GM12878 (cell line): ENCODE results near the gene FTO. TPM values are rescaled to one million over a fixed set of nuclear protein-coding genes. Genes with fewer than 3 reads are reported as not detected.
"Not testable (repeated sequence)": the region's sequence is repeated elsewhere in the genome, so short reads cannot be mapped to it uniquely, and the experiment has no call there.

ENCODE experiments used
- ATAC-seq: fragments of 200-7000 bp; cut with Tn5 transposase; 3 replicates; pipeline ENCODE4 v1.9.1; 2020; ENCODE audit warnings: mild to moderate bottlenecking, moderate library complexity
- BruUV-seq: library from RNA; stranded (reverse); fragments of 400-500 nt; replicated peaks from 2 replicates; lab custom pipeline; 2021; lab: Mats Ljungman, UMichigan
- CTCF ChIA-PET: fragments of 300-600 bp; sonication (Branson Sonifier 250); formaldehyde crosslinking; extraction: SDS; loops from one replicate; lab custom pipeline; 2021; ENCODE audit warnings: inconsistent platforms; lab: Yijun Ruan, JAX
- POLR2A ChIA-PET: fragments of 350-600 bp; formaldehyde crosslinking; extraction: SDS; loops from one replicate; lab custom pipeline; 2021; ENCODE audit warnings: inconsistent platforms; lab: Charles Lee
- RAD21 ChIA-PET: fragments of 300-600 bp; sonication (Branson Sonifier 250); formaldehyde crosslinking; loops from one replicate; lab custom pipeline; 2023; ENCODE audit warnings: antibody characterized with exemption; ENCODE audit not compliant: unreplicated experiment; lab: Charles Lee
- SMC1A ChIA-PET: fragments of 300-600 bp; sonication (Branson Sonifier 250); formaldehyde crosslinking; loops from one replicate; lab custom pipeline; 2023; ENCODE audit not compliant: unreplicated experiment, uncharacterized antibody; lab: Charles Lee
- DNase-seq: peaks from one replicate; pipeline ENCODE4 v3.0.0-alpha.2; 2011; ENCODE audit warnings: low read depth, low spot score
- FAIRE-seq: peaks from 3 replicates; lab custom pipeline; 2011; peaks lifted over from hg19 to GRCh38; lab: Jason Lieb, UNC
- H2AFZ ChIP-seq: 2 replicates; pipeline ENCODE4 v1.6.0; 2011; ENCODE audit warnings: low read depth, low read length, control low read depth; ENCODE audit not compliant: control insufficient read depth
- H3K27ac ChIP-seq: 2 replicates; pipeline ENCODE4 v1.5.1; 2011; ENCODE audit warnings: control low read depth; ENCODE audit not compliant: control insufficient read depth, insufficient read depth
- H3K27me3 ChIP-seq, 2 experiments: replicated peaks in 1 of 2; 2 replicates each; pipeline versions ENCODE4 v1.6.0 to v1.6.1; 2011; ENCODE audit warnings: low read length in 1 of 2; ENCODE audit not compliant: control insufficient read depth in 2 of 2, insufficient read depth in 2 of 2
- H3K36me3 ChIP-seq, 2 experiments: 2 replicates each; pipeline ENCODE4 v1.5.1; 2011; ENCODE audit warnings: low read length in 1 of 2; ENCODE audit not compliant: control insufficient read depth in 2 of 2, insufficient read depth in 2 of 2
- H3K4me1 ChIP-seq: 2 replicates; pipeline ENCODE4 v1.6.1; 2011; ENCODE audit warnings: mild to moderate bottlenecking, low read length, moderate library complexity, mixed read lengths; ENCODE audit not compliant: control insufficient read depth, insufficient read depth
- H3K4me2 ChIP-seq: 2 replicates; pipeline ENCODE4 v1.6.0; 2011; ENCODE audit warnings: control low read depth; ENCODE audit not compliant: control insufficient read depth, insufficient read depth
- H3K4me3 ChIP-seq: fragments of 200-600 bp; sonication (generic); 2 replicates; pipeline ENCODE4 v1.5.1; 2016
- H3K79me2 ChIP-seq: 2 replicates; pipeline ENCODE4 v1.6.0; 2011; ENCODE audit warnings: low read length; ENCODE audit not compliant: control insufficient read depth, insufficient read depth
- H3K9ac ChIP-seq: 2 replicates; pipeline ENCODE4 v1.8.0; 2011; ENCODE audit warnings: low read length, control low read depth, mixed read lengths; ENCODE audit not compliant: control insufficient read depth, insufficient read depth
- H3K9me3 ChIP-seq: replicated peaks from 3 replicates; pipeline ENCODE4 v1.5.1; 2011; ENCODE audit warnings: mild to moderate bottlenecking, low read length; ENCODE audit not compliant: control insufficient read depth, insufficient read depth
- H4K20me1 ChIP-seq: 2 replicates; pipeline ENCODE4 v1.6.0; 2011; ENCODE audit not compliant: control insufficient read depth, insufficient read depth
- ASH2L ChIP-seq: fragments of 300-600, 200-600 bp; sonication (generic); IDR thresholded peaks from 2 replicates; pipeline ENCODE4 v1.6.1; 2017; ENCODE audit warnings: low read depth, mild to moderate bottlenecking, borderline replicate concordance
- ATF7 ChIP-seq: fragments of 450-650 bp; IDR thresholded peaks from 2 replicates; pipeline ENCODE4 v1.6.1; 2016; ENCODE audit warnings: low read depth, mild to moderate bottlenecking
- FOXM1 ChIP-seq: IDR thresholded peaks from 2 replicates; pipeline ENCODE4 v1.6.1; 2012; ENCODE audit warnings: low read depth, mild to moderate bottlenecking, inconsistent platforms, low read length, moderate library complexity
- KAT2A ChIP-seq: conservative IDR thresholded peaks from 2 replicates; pipeline ENCODE4 v1.6.1; 2011; ENCODE audit warnings: low read depth, low read length; ENCODE audit not compliant: control insufficient read depth
- KDM1A ChIP-seq: fragments of 200-600 bp; sonication (generic); IDR thresholded peaks from 2 replicates; pipeline ENCODE4 v1.6.1; 2016; ENCODE audit warnings: borderline replicate concordance
- NFYA ChIP-seq: IDR thresholded peaks from 2 replicates; pipeline ENCODE4 v1.6.1; 2011; ENCODE audit warnings: low read depth, mild to moderate bottlenecking, low read length, improper control_type of control experiment, borderline replicate concordance
- POLR2AphosphoS5 ChIP-seq: IDR thresholded peaks from 2 replicates; pipeline ENCODE4 v1.6.1; 2011; ENCODE audit warnings: mild to moderate bottlenecking, low read length, inconsistent platforms
- RAD51 ChIP-seq: fragments of 450-650 bp; IDR thresholded peaks from 2 replicates; pipeline ENCODE4 v1.6.1; 2016; ENCODE audit warnings: moderate library complexity, mild to moderate bottlenecking, inconsistent platforms
- SMAD5 ChIP-seq: IDR thresholded peaks from 2 replicates; pipeline ENCODE4 v1.6.1; 2016; ENCODE audit warnings: antibody characterized with exemption, low read depth
- SMARCA5 ChIP-seq: fragments of 450-650 bp; IDR thresholded peaks from 2 replicates; pipeline ENCODE4 v1.6.1; 2017; ENCODE audit warnings: mild to moderate bottlenecking
- WRNIP1 ChIP-seq: IDR thresholded peaks from 2 replicates; pipeline ENCODE4 v1.6.1; 2011; ENCODE audit warnings: low read depth, low read length, improper control_type of control experiment, borderline replicate concordance
- ZNF24 ChIP-seq: fragments of 450-650 bp; IDR thresholded peaks from 2 replicates; pipeline ENCODE4 v1.6.1; 2017; ENCODE audit warnings: antibody characterized with exemption, mild to moderate bottlenecking
- ZNF384 ChIP-seq: IDR thresholded peaks from 2 replicates; pipeline ENCODE4 v1.6.1; 2012; ENCODE audit warnings: low read depth, mild to moderate bottlenecking, low read length, improper control_type of control experiment, borderline replicate concordance
- WGBS: methylation state at CpG from one replicate; pipeline ENCODE4 v1.1.6; 2016; ENCODE audit warnings: low lambda C conversion rate; ENCODE audit not compliant: insufficient replicate concordance, insufficient coverage; ENCODE audit errors: missing lambda C conversion rate; 5-methylcytosine and 5-hydroxymethylcytosine counted together
- in situ Hi-C: fragments of 300-500 bp; cut with MboI; formaldehyde crosslinking; loops from 9 replicates; pipeline ENCODE4 v1.14.3; 2018; ENCODE audit warnings: mixed read lengths
- intact Hi-C: fragments of 100-400 bp; cut with micrococcal nuclease; formaldehyde crosslinking; loops from one replicate; pipeline ENCODE4 v1.14.2; 2022; ENCODE audit not compliant: unreplicated experiment
- polyA plus RNA-seq, 11 experiments: library from polyadenylated mRNA; depleted of rRNA in 4 of 11; unstranded in 6 of 11; stranded (reverse) in 5 of 11; fragments of >200 nt; fragmentation: Nextera tagmentation in 4 of 11; fragmentation: Illumina TruSeq in 1 of 11; extraction: Ambion mirVana in 4 of 11; extraction: Trizol in 1 of 11; gene quantifications; 1 replicate in 1 of 11; 2 replicates in 10 of 11; pipeline versions ENCODE4 v1.2.1 to v1.2.3, GENCODE V29; 2011 to 2016; ENCODE audit warnings: inconsistent platforms in 2 of 11, missing spikeins in 2 of 11, low read depth in 1 of 11
- total RNA-seq, 4 experiments: library from RNA; depleted of rRNA in 3 of 4; stranded (reverse); fragments of >200 nt in 3 of 4; fragmentation: Illumina TruSeq in 1 of 4; extraction: Trizol in 1 of 4; gene quantifications; 2 replicates each; pipeline versions ENCODE4 v1.2.1 to v1.2.3, GENCODE V29; 2013 to 2021
- TF ChIP-seq, protein P1 (sequence below): fragments of 450-650 bp; IDR thresholded peaks from 2 replicates; pipeline ENCODE4 v1.6.1; 2017; ENCODE audit warnings: mild to moderate bottlenecking

FTO gene
- total and polyA plus RNA-seq, 10 of the 15 experiments (the other 5 are each of a cell fraction or from before 2014, with no cell fraction given), result 20.1 to 55.0 (median 47.0) TPM

DNA sequence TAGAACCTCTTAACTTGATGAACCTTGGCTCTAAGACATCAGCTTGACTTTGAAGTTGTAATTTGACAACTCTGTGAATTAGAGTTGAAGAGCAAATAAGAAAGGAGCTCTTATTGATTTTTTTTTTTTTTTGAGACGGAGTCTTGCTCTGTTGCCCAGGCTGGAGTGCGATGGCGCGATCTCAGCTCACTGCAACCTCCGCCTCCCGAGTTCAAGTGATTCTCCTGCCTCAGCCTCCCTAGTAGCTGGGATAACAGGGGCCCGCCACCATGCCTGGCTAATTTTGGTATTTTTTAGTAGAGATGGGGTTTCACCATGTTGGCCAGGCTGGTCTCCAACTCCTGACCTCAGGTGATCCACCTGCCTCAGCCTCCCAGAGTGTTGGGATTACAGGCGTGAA is 186.9 kb downstream of the FTO start:
- H3K36me3 ChIP-seq, in situ Hi-C loops, H3K79me2 ChIP-seq, H4K20me1 ChIP-seq, ATAC-seq, H3K27me3 ChIP-seq, BruUV-seq, H3K4me1 ChIP-seq, H3K9me3 ChIP-seq, DNase-seq, H3K27ac ChIP-seq, FAIRE-seq, H3K9ac ChIP-seq, H2AFZ ChIP-seq, H3K4me3 ChIP-seq, H3K4me2 ChIP-seq, POLR2A ChIA-PET: not testable (repeated sequence)
- RAD21 ChIA-PET, result interaction anchor here (0.7 kb wide), 1 partner anchor 117 kb away, joined by 3 read pairs; no protein-coding TSS in a partner anchor
- SMC1A ChIA-PET, result interaction anchor here (0.7 to 2.8 kb wide), 8 partner anchors 8 to 384 kb away, joined by 3 to 7 read pairs (median 4); no protein-coding TSS in a partner anchor
- intact Hi-C loops, result loop anchor here (5.0 to 10.0 kb wide), 2 partner anchors 119 to 336 kb away; no protein-coding TSS in a partner anchor
- WGBS, result 100% methylated on average over 8 of the region's 8 CpGs
- CTCF ChIA-PET, result interaction anchor here (0.6 to 2.4 kb wide), 13 partner anchors 15 to 1055 kb away, joined by 3 to 10 read pairs (median 4); no protein-coding TSS in a partner anchor

DNA sequence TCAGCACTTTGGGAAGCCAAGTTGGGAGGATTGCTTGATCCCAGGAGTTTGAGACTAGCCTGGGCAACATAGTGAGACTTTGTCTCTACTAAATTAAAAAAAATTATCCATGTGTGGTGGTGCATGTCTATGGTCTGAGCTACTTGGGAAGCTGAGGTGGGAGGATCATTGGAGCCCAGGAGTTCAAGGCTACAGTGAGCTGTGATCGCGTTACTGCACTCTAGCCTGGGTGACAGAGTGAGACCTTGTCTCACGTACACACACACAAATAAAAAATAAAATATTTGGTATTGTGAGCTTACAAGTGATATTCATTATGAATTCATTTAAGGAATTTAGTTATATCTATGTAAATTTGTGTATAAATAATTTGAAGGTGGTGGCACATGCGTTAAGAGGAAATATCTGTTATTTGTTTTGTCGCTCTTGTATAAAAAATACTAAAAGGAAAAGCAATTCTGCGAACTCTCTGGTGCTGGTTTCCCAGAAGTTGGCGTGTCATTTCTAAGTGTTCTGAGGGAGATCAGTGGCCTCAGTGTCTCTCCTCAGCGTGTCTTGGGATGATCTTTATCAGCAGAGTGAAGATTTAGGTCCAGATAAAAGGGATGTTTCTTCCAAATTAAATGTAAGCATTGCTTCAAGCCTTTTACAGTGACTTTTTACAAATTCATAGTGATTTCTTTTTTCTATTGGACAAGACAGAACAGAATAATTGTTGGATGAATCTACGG is 187.6 kb downstream of the FTO start:
- no peak overlapping the region for H3K4me2 ChIP-seq
- CTCF ChIA-PET, result interaction anchor here (0.6 to 2.4 kb wide), 17 partner anchors 9 to 1066 kb away, joined by 3 to 10 read pairs (median 4); no protein-coding TSS in a partner anchor
- no TSS peak for BruUV-seq
- SMC1A ChIA-PET, result interaction anchor here (0.8 to 2.8 kb wide), 7 partner anchors 8 to 818 kb away, joined by 3 to 7 read pairs (median 4); no protein-coding TSS in a partner anchor
- H3K27ac ChIP-seq, result no peak overlapping the region
- no peak overlapping the region for H2AFZ ChIP-seq
- intact Hi-C loops (loop anchor here (5.0 to 10.0 kb wide), 2 partner anchors 119 to 337 kb away; no protein-coding TSS in a partner anchor), in situ Hi-C loops (no loop called here)
- no peak for FAIRE-seq
- H3K79me2 ChIP-seq, result no peaks in the 10 kb centered on the region
- DNase-seq, result no peak
- H3K36me3 ChIP-seq, result peaks cover 0 to 2% of the 10 kb centered on the region in 2 experiments; a peak in 1 of 4 replicates
- H3K9ac ChIP-seq, result no peak overlapping the region
- RAD21 ChIA-PET, result interaction anchor here (0.5 to 0.7 kb wide), 2 partner anchors 118 to 131 kb away, joined by 3 to 8 read pairs; no protein-coding TSS in a partner anchor
- no peaks in the 10 kb centered on the region for H3K27me3 ChIP-seq
- no peaks in the 10 kb centered on the region for H4K20me1 ChIP-seq
- WGBS, result 71% methylated on average over 9 of the region's 9 CpGs
- POLR2A ChIA-PET, result interaction anchor here (0.6 kb wide), 1 partner anchor 142 kb away, joined by 3 read pairs; no protein-coding TSS in a partner anchor
- H3K9me3 ChIP-seq, result no peaks in the 10 kb centered on the region
- no peaks in the 10 kb centered on the region for H3K4me1 ChIP-seq
- no peak for ATAC-seq
- H3K4me3 ChIP-seq, result no peak overlapping the region
- TF ChIP-seq SMAD5, result no peak
- TF ChIP-seq, protein P1, sequence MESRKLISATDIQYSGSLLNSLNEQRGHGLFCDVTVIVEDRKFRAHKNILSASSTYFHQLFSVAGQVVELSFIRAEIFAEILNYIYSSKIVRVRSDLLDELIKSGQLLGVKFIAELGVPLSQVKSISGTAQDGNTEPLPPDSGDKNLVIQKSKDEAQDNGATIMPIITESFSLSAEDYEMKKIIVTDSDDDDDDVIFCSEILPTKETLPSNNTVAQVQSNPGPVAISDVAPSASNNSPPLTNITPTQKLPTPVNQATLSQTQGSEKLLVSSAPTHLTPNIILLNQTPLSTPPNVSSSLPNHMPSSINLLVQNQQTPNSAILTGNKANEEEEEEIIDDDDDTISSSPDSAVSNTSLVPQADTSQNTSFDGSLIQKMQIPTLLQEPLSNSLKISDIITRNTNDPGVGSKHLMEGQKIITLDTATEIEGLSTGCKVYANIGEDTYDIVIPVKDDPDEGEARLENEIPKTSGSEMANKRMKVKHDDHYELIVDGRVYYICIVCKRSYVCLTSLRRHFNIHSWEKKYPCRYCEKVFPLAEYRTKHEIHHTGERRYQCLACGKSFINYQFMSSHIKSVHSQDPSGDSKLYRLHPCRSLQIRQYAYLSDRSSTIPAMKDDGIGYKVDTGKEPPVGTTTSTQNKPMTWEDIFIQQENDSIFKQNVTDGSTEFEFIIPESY, result no peak
- TF ChIP-seq RAD51, result no peak
- no peak for TF ChIP-seq ZNF24
- TF ChIP-seq ASH2L, result no peak
- TF ChIP-seq SMARCA5, result no peak
- no peak for TF ChIP-seq WRNIP1
- TF ChIP-seq ZNF384, result no peak
- no peak for TF ChIP-seq POLR2AphosphoS5
- no peak for TF ChIP-seq NFYA
- no peak for TF ChIP-seq FOXM1
- no peak for TF ChIP-seq KAT2A
- TF ChIP-seq ATF7, result no peak
- TF ChIP-seq KDM1A, result no peak
